ENCODE data around the gene PLXND1.

Gene PLXND1

GRCh38 chr3:129564981-129565644 lies 41.4 kb downstream of the PLXND1 start:
- DNase-seq (ENCODE audit: low read depth, low spot score) = peak; percentile 79

GRCh38 chr3:129563850-129564535 lies 42.5 kb downstream of the PLXND1 start:
- DNase-seq (ENCODE audit: low read depth, low spot score) = no peak

- DNase-seq (ENCODE audit: low read depth, low spot score) = no peak
Observed at GRCh38 chr3:129563332-129563731, 43.1 kb downstream of the PLXND1 start.

- DNase-seq (ENCODE audit: low read depth, low spot score) = no peak
Observed at GRCh38 chr3:129562803-129563202, 43.7 kb downstream of the PLXND1 start.

- DNase-seq (ENCODE audit: low read depth, low spot score) = no peak
Observed at GRCh38 chr3:129561619-129562248, 44.7 kb downstream of the PLXND1 start.

GRCh38 chr3:129560911-129561594 lies 45.4 kb downstream of the PLXND1 start:
- DNase-seq (ENCODE audit: low read depth, low spot score) = peak; percentile 48

- DNase-seq (ENCODE audit: low read depth, low spot score) = peak; percentile 30
Observed at GRCh38 chr3:129560269-129560787, 46.1 kb downstream of the PLXND1 start.

GRCh38 chr3:129559565-129560079 lies 46.9 kb downstream of the PLXND1 start:
- no peak for DNase-seq (ENCODE audit: low read depth, low spot score)

GRCh38 chr3:129558772-129559564 lies 47.5 kb downstream of the PLXND1 start:
- DNase-seq (ENCODE audit: low read depth, low spot score) = no peak

GRCh38 chr3:129558081-129558771 lies 48.2 kb downstream of the PLXND1 start:
- DNase-seq (ENCODE audit: low read depth, low spot score) = no peak

- no peak for DNase-seq (ENCODE audit: low read depth, low spot score)
Observed at GRCh38 chr3:129557548-129557894, 49.0 kb downstream of the PLXND1 start.

GRCh38 chr3:129556890-129557547 lies 49.5 kb downstream of the PLXND1 start:
- no peak for DNase-seq (ENCODE audit: low read depth, low spot score)

GRCh38 chr3:129556358-129556695 lies 50.1 kb downstream of the PLXND1 start:
- DNase-seq (ENCODE audit: low read depth, low spot score) = no peak

GRCh38 chr3:129555616-129556357 lies 50.7 kb downstream of the PLXND1 start:
- DNase-seq (ENCODE audit: low read depth, low spot score) = no peak

GRCh38 chr3:129555153-129555550 lies 51.3 kb downstream of the PLXND1 start:
- DNase-seq (ENCODE audit: low read depth, low spot score) = no peak

GRCh38 chr3:129554356-129555152 lies 51.9 kb downstream of the PLXND1 start:
- DNase-seq (ENCODE audit: low read depth, low spot score) = peak; percentile 20

GRCh38 chr3:129553719-129554118 lies 52.8 kb downstream of the PLXND1 start:
- DNase-seq (ENCODE audit: low read depth, low spot score) = no peak

- DNase-seq (ENCODE audit: low read depth, low spot score) = no peak
Observed at GRCh38 chr3:129553171-129553570, 53.3 kb downstream of the PLXND1 start.

Measured in ELF-1 (cell line).